ENCODE results near the gene CACNA1C.

CACNA1C gene

GRCh38 chr12:2386566-2386965, 333.8 kb downstream of the CACNA1C start:
- H3K27ac ChIP-seq (ENCODE audit: poor library complexity, severe bottlenecking): no peak overlapping the region
- H3K4me1 ChIP-seq (ENCODE audit: insufficient read depth, poor library complexity, severe bottlenecking): peaks cover 5% of the 10 kb centered on the region
- H3K36me3 ChIP-seq (ENCODE audit: low read depth): no peaks in the 10 kb centered on the region
- peaks cover 18% of the 10 kb centered on the region for H3K27me3 ChIP-seq (ENCODE audit: insufficient read depth, poor library complexity, severe bottlenecking)
- no peak overlapping the region for H3K4me3 ChIP-seq (ENCODE audit: severe bottlenecking)
- no peaks in the 10 kb centered on the region for H3K9me3 ChIP-seq (ENCODE audit: severe bottlenecking)
- DNase-seq (ENCODE audit: low spot score) (no peak), ATAC-seq (ENCODE audit: low read depth) (no peak)
- TF ChIP-seq CTCF (IDR thresholded peaks at IDR 0.05; ENCODE audit: poor library complexity, severe bottlenecking): no peak

- Histone ChIP-seq H3K36me3 (ENCODE audit: low read depth) (no peaks in the 10 kb centered on the region), H3K4me3 (ENCODE audit: severe bottlenecking) (no peak overlapping the region), H3K4me1 (ENCODE audit: insufficient read depth, poor library complexity, severe bottlenecking) (peaks cover 5% of the 10 kb centered on the region), H3K27ac (ENCODE audit: poor library complexity, severe bottlenecking) (no peak overlapping the region), H3K27me3 (ENCODE audit: insufficient read depth, poor library complexity, severe bottlenecking) (peaks cover 11% of the 10 kb centered on the region), H3K9me3 (ENCODE audit: severe bottlenecking) (no peaks in the 10 kb centered on the region)
- ATAC-seq (ENCODE audit: low read depth): no peak
- no peak for TF ChIP-seq CTCF (IDR thresholded peaks at IDR 0.05; ENCODE audit: poor library complexity, severe bottlenecking)
- DNase-seq (ENCODE audit: low spot score): no peak
Observed at GRCh38 chr12:2387103-2387834, 334.5 kb downstream of the CACNA1C start.

GRCh38 chr12:2389079-2389790, 336.4 kb downstream of the CACNA1C start:
- peaks cover 3% of the 10 kb centered on the region for H3K27me3 ChIP-seq (ENCODE audit: insufficient read depth, poor library complexity, severe bottlenecking)
- ATAC-seq (ENCODE audit: low read depth) (no peak), DNase-seq (ENCODE audit: low spot score) (no peak)
- peaks cover 5% of the 10 kb centered on the region for H3K4me1 ChIP-seq (ENCODE audit: insufficient read depth, poor library complexity, severe bottlenecking)
- no peaks in the 10 kb centered on the region for H3K9me3 ChIP-seq (ENCODE audit: severe bottlenecking)
- no peaks in the 10 kb centered on the region for H3K36me3 ChIP-seq (ENCODE audit: low read depth)
- H3K4me3 ChIP-seq (ENCODE audit: severe bottlenecking): no peak overlapping the region
- no peak overlapping the region for H3K27ac ChIP-seq (ENCODE audit: poor library complexity, severe bottlenecking)
- TF ChIP-seq CTCF (IDR thresholded peaks at IDR 0.05; ENCODE audit: poor library complexity, severe bottlenecking): no peak

GRCh38 chr12:2390133-2390532, 337.3 kb downstream of the CACNA1C start:
- ATAC-seq (ENCODE audit: low read depth) (peak; percentile 70), DNase-seq (ENCODE audit: low spot score) (no peak)
- H3K4me1 ChIP-seq (ENCODE audit: insufficient read depth, poor library complexity, severe bottlenecking): peaks cover 5% of the 10 kb centered on the region
- H3K27ac ChIP-seq (ENCODE audit: poor library complexity, severe bottlenecking): no peak overlapping the region
- no peak overlapping the region for H3K4me3 ChIP-seq (ENCODE audit: severe bottlenecking)
- TF ChIP-seq CTCF (IDR thresholded peaks at IDR 0.05; ENCODE audit: poor library complexity, severe bottlenecking): no peak
- no peaks in the 10 kb centered on the region for H3K36me3 ChIP-seq (ENCODE audit: low read depth)
- no peaks in the 10 kb centered on the region for H3K27me3 ChIP-seq (ENCODE audit: insufficient read depth, poor library complexity, severe bottlenecking)
- no peaks in the 10 kb centered on the region for H3K9me3 ChIP-seq (ENCODE audit: severe bottlenecking)

Measured in RWPE2 (cell line).